ENCODE results near the gene PRKAA1.

PRKAA1 gene

DNA sequence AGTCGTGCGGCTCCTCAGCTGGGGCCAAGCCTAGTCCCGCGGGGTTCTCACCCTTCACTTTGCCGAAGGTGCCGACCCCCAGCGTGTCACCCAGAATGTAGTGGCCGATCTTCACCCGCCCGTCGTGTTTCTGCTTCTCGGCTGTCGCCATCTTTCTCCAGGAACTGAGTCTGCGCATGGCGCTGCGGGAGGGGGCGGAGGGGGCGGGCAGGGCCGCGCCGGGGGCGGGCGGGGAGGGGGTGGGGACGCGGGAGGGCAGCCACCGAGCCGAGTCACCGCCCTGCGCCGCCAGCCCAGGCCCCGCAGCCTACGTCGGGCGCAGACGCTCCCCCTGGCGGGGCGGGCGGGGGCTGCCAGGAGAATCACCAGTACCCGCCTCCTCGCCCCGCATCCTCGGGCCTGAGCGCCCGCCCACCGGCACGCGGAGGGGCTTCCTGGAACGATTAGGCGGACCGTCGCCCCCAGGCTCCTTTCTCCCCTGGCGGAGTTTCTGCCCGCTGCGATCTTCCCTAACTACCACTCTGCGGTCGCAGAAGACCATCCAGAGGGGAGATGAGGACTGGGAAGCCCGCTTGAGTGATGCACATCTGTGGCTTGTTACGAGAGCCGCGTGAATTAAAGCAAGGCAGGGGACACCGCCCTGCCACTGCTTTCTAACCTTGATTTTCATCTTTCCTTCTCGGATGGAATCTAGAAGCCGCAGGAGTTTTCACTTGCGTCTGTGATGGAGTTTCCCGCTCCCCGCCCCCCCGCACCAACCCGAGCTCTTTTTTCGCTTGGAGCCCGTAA, at the start of gene PRKAA1:
TSS of gene PRKAA1 (minus strand) at position 363 of the 789 bp plus-strand sequence. CDS start at position 178, 185 bp downstream.
- in situ Hi-C loops (cut with HindIII; ENCODE audit: low sequenced_read_pairs), result no loop called here

DNA sequence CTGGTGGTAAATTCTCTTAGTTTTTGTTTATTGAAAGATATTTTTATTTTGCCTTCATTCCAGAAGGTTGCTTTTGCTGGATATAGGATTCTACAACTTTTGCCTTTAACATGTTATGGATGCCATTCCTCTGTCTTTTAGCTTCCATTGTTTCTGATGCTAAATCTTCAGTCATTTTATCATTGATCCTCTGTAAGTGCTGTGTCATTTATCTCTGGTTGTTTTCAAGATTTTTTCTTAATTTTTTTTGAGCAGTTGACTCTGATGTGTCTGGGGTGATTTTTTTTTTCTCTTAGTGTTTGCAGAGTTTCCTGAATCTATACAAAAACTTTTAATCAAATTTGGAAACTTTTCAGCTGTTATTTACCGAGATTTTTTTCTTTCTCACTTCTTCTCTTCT, 49.4 kb upstream of the PRKAA1 start:
- in situ Hi-C loops (cut with HindIII; ENCODE audit: low sequenced_read_pairs), result no loop called here

DNA sequence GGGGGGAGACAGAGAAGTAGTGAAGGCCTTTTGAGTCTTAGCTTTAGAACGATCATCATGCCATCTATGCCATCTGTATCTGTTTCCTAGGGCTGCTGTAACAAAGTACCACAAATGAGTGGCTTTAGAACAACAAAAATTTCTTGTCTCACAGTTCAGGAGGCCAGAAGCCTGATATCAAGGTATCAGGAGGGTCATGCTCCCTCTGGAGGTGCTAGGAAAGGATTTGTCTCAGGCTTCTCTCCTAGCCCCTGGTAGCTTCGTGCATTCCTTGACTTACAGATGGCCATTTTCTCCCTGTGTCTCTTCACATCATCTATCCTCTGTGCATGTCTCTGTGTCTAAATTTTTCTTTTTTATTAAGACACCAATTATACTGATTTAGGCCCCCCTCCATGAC, 48.2 kb upstream of the PRKAA1 start:
- in situ Hi-C loops (cut with HindIII; ENCODE audit: low sequenced_read_pairs), result no loop called here

DNA sequence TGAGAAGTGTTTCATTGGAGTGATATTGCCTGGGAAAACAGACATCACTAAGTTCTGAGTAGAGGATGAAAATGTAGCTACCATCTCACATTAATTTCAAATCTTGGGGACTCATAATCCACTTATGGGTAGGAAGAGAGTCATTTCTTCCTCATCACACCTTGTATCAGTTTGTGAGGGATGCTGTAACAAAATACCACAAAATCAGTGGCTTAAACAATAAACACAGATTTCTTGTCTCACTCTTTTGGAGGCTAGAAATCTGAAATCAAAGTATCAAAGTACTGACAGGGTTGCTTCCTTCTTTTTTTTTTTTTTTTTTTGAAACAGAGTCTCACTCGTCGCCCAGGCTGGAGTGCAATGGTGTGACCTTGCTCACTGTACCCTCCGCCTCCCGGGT, 46.4 kb upstream of the PRKAA1 start:
- in situ Hi-C loops (cut with HindIII; ENCODE audit: low sequenced_read_pairs), result no loop called here

DNA sequence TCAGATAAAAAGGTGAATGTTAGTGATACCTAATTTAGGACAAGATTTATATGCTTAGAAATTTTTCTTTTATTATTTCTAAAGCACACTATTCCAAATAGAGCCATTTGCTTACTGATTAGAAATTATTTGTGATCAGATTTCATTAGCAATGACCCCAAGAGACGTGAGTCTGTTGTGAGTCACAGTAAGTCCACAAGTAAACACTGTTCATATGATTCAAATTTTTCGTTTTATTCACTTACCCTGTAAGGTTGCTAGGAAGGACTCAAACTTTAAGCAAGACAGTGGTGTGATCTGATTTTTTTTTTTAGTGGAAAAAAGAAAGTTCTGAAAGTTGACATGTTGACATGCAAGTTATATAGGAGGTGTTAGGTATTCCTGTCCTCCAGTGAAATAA, 44.2 kb upstream of the PRKAA1 start:
- in situ Hi-C loops (cut with HindIII; ENCODE audit: low sequenced_read_pairs), result no loop called here

DNA sequence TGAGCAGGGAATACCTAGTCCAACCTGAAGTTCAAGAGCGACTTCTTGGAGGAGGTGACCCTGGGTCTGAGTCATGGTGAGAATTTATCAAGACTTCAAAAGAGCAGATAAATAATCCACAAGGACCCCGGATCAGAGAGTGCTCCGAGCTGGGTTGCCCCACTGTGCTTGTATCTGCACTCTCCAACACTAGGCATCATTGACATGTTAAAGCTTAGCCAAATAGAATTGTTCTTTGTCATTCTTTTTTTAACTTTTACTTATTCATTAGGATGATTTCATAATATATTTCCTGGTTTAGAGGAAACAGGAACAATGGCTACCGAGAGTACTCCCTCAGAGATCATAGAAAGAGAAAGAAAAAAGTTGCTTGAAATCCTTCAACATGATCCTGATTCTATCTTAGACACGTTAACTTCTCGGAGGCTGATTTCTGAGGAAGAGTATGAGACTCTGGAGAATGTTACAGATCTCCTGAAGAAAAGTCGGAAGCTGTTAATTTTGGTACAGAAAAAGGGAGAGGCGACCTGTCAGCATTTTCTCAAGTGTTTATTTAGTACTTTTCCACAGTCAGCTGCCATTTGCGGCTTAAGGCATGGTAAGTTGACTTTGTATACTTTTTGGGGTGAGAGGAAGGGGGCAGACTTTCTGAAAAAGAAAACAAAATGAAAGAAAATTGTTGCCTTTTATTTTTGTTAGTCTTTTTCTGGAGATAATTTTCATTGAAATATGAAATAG, 43.1 kb upstream of the PRKAA1 start, which contains the start of gene CARD6:
TSS of gene CARD6 (plus strand) at position 300 of the 738 bp plus-strand sequence. CDS start at position 316, 16 bp downstream.
- in situ Hi-C loops (cut with HindIII; ENCODE audit: low sequenced_read_pairs), result no loop called here

DNA sequence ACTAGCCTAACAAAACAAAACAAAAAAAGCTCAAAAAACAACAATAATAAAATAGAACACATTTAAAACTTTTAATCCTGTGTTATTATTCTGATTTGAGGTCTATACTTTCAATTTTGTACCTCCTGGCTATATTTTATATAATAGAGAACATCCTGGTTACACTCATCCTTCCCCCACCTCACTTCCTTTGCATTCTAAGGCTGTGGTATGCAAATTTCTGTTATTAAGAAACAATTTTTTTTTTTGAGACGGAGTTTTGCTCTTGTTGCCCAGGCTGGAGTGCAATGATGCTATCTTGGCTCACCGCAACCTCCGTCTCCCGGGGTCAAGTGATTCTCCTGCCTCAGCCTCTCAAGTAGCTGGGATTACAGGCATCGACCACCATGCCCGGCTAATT, 39.9 kb upstream of the PRKAA1 start:
- in situ Hi-C loops (cut with HindIII; ENCODE audit: low sequenced_read_pairs), result no loop called here

DNA sequence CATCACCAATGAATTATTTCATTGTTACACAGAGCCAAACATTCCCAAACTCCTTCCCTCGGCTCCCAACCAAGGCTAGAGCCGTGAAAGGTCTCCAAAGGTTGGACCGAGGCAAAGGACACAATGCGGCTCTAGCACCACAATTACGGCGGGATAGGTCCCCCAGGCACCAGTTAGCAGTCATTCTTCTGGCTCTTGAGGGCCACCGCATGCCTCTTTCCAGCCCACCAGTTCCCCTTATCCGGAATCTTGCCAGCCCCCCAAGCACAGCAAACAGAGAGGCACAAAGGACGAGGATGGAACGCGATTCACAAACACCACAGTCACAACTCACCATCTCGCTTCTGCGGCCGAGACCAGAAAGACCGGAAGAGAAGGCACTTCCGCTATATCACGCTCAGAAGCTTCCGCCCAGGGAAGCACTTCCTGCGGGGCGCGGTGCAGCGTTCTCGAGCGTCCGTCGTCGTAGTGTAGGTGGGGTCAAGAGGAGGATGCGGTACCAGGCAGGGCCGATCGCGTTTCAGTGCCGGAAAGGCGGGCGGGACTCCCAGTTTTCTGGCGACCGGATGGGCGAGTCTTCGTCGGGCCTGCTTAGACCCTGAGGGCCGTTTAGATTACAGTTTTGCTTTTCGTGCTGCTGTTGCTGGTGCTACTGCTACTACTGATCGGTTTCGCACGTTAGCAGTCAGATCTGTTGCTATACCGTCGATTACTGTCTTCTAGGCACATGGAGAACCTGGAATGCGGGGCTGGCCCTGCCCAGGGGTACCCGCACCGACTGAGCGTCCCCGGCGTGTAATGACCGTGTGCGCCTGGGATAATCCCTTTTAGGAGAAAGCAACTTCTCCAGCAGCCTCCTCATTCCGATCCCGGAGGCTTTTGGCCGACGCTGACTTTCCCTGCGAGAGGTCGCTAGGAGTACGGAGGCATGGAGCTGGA, 36.9 kb upstream of the PRKAA1 start, which contains the start of gene RPL37:
TSS of gene RPL37 (minus strand) at position 374 of the 939 bp plus-strand sequence. CDS start at position 337, 37 bp downstream.
- in situ Hi-C loops (cut with HindIII; ENCODE audit: low sequenced_read_pairs), result no loop called here

DNA sequence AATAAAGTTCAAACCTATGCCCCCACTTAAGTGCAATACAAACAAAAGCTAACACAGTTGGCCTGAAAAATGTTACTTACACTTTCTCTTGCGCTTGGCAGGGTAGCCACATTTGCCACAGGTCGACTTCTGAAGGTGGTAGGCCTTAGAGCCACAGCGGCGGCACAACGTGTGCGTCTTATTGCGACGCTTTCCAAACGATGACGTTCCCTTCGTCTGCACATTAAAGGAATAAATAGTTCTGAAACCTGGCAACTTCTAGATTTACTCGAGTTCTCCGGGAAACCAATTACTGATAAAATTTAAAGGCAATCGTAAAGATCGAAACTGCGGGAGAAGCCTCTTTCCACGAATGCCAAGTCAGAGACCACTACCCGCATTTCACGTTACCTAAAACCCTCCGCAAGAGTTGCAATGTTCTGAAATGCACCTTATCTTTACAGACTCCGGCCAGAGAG, 36.2 kb upstream of the PRKAA1 start:
- in situ Hi-C loops (cut with HindIII; ENCODE audit: low sequenced_read_pairs), result no loop called here

DNA sequence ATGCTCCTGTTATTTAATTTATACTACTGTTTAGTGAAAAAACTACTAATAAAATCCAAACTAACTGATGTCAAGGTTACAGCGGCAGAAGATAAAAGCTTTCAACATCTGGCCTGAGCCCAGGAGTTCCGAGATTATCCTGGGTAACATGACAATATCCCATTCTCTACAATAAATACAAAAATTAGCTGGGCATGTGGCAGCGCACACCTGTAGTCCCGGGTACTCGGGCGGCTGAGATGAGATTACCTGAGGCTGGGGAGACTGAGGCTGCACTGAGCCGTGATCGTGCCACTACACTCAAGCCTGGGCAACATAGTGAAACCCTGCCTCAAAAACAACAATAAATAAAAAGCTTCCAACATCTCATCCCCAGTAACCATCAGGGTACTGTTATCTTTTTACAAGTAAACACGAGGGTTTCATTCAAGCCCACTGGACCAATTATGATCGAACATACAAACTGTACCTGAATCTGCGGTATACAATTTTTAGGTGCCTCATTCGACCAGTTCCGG, 35.6 kb upstream of the PRKAA1 start:
- in situ Hi-C loops (cut with HindIII; ENCODE audit: low sequenced_read_pairs), result no loop called here

DNA sequence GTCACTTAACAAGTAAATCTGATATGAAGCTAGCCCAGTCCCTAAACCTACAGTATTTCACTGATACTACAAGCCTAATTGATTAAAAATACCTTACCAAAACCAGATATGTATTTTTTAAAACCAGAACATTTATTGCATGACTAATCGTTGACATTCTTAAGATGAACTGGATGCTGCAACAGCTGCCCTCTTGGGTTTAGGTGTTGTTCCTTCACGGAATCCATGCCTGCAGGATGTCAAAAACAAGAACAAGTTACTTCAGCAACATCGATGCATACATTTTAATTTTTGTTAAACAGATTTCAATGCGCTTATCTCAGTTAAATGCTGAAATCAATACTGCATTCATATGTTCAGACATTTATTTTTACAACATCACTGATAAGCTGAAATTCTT, 34.2 kb upstream of the PRKAA1 start:
- in situ Hi-C loops (cut with HindIII; ENCODE audit: low sequenced_read_pairs), result no loop called here

DNA sequence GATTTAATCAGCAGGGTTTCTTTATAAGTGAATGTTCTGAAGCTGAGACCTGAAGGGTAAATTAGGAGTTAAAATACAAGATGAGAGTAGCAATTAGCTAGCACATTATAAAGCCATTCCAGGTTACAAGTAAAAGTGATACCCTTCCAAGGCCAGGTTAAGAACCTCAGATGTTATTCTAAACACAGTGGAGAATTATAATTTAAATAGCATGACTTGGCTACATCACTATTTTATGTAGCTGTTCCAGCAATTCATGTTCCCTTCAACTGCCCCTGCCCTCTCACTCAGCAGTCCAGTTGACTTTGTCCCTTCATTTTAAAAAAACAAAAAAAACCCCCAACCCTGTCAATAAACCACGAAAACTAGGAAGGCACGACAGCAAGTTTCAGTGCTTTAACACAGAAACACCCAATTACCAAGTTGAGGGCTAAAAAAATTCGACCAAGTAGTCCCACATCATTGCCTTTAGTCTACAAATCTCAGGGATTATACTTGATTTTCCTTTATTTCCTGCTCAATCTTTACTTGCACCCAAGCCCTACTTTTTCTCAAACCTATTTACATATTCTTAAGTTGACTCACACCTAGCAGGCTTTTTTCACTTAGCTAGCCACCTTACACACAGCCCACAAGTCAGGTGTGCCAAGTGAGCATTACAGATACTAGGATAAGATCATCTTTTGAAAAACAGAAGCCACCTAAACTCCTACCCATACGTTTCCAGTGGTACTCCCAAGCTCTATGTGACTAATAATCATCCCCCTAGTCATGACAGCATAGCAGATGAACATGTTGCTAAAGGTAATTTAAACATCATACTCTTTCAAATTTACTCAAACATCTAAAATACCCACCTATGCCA, 33.4 kb upstream of the PRKAA1 start:
- in situ Hi-C loops (cut with HindIII; ENCODE audit: low sequenced_read_pairs), result no loop called here

DNA sequence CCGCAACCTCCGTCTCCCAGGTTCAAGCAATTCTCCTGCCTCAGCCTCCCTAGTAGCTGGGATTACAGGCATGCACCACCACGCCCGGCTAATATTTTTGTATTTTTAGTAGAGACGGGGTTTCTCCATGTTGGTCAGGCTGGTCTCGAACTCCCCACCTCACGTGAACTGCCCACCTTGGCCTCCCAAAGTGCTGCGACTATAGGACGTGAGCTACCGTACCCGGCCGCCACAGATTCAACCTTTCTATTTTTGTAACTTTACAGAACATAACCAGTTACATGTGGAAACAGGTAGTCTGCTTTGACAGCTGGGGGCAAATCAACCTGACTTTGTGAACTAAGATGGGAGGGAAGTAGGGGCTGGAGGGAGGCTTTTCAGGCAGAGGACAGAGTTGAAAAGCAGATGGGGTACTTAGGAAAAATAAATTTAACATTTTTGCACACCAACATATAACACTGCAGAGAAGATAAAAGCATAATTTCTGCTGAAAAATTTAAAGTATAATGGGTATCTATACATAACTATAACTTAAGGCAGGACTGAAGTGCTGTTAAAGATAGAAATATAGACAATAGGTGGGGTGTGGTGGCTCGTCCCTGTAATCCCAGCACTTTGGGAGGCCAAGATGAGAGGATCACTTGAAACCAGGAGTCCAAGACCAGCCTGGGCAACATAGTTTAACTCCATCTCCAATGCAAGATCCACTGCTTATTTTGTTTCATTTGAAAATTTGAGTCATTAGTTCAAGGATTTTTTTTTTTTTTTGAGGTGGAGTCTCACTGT, 31.8 kb upstream of the PRKAA1 start:
- in situ Hi-C loops (cut with HindIII; ENCODE audit: low sequenced_read_pairs), result no loop called here

DNA sequence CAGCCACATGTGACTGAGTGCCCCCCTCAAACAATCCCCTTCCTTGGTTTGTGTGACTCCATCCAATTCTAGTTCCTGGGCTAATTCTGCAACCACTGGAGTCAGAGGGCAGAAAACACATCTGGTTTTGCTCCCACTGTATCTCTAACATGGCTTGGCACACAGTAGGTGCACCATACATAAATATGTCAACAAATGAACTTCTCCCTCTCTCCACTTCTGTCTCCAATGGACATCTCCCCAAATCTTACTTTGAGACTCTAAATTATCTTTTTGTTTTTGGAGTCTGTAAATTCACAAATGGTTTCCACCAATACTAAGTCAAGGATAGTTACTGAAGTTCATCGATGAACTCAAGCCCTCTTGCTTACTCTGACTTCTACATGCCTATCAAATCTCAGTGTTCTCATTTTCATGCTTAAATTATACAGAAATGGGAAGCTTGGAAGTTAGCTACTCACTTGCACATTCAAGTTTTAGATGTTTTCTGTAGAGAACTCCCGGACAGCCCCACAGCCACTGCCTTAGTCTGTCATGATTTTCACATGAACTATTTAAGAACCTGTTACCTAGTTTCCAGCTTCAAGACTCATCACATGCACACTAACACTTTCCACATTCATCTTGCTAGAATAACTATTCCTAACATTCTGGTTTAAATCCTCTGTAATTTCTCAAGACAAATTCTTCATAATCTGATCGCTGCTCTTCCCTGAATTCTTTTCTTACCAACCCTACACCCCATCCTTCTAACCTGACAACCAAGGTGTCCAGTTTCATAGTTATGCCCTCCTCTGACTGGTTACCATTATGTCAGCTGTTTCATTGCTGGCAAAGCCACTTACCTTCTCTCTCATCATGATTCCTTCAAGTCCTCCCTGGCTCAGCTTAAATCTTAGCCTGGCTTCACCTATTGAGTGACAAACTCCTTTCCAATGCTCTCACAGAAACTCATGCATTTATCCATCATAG, 30.8 kb upstream of the PRKAA1 start:
- in situ Hi-C loops (cut with HindIII; ENCODE audit: low sequenced_read_pairs), result no loop called here

DNA sequence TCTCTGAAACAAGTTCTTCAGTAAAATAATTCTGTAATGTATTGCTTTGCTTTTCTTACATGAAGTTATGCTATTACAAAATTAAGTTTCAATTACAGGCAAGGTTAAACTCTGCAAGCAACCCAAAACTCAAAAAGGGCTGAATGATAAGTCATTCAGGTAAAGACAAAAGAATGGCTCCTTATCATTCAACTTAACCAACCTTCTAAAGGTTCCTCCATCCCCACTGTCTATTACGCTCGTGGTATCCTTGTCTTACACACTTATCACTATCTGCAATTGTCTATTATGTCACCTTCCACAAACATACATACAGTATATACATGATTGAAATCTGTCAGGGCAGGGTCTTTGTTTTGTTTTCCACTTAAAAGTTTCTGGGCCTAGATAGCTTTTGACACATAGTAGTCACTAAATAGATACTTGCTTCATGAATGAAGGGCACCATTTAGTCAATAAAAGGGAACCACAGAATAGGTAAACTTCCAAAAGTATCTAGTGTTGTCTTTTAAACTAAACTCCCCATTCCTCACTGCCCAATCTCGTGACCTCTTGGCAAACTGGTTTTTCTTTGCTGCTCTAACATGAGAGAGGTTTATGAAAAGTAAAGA, 30.0 kb upstream of the PRKAA1 start:
- in situ Hi-C loops (cut with HindIII; ENCODE audit: low sequenced_read_pairs), result no loop called here

DNA sequence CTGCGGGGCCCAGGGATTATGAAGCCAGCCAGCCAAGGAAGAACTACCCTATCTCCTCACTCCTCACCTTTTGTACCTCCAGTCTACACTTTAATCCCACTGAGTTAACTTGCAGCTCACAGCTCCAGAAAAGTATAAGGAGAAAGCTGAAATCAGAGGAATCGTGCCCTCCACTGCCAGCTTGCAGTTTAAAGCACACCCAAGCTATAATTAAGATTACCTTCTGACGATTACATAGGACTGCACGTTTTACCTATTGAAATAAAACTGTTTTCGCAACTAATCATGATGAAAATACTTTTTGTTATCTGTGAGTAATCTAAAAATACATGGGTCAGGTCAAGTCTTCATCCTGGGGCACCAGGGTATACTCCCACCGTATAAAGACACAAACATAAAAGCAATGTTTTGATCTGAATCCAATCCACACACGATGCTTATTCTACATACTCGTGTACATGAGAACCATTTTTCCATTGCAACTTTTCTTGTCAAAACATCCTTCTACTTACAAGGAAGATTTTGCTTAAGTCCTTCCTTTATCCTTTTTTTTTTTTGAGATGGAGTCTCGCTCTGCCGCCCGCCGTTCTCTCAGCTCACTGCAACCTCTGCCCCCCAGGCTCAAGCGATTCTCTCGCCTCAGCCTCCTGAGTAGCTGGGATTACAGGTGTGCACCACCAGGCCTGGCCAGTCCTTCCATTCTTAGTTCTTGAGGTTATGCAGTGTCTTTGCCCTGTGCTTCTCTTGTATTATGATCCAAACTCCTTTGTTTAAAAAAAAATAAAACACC, 29.2 kb upstream of the PRKAA1 start:
- in situ Hi-C loops (cut with HindIII; ENCODE audit: low sequenced_read_pairs), result no loop called here

All from DLD1 (cell line).